Measurements from ENCODE around the gene KASH5.

- TF ChIP-seq EZH2 (IDR thresholded peaks at IDR 0.05) (no peak), POLR2AphosphoS5 (IDR thresholded peaks at IDR 0.05; ENCODE audit: borderline replicate concordance, low read depth, low read length) (peak; percentile 56; the same call in 1 of the 2 replicates), FOXP2 (optimal IDR thresholded peaks at IDR 0.05; ENCODE audit: control extremely low read depth, extremely low read length, insufficient read depth) (no peak)
Observed at GRCh38 chr19:49442771-49443365, 54.8 kb downstream of the KASH5 start.

Data from SK-N-MC (cell line).